GM12873 (cell line): ENCODE measurements around the gene SLC16A5.

Source experiments
- TF ChIP-seq, protein P1 (sequence below): IDR thresholded peaks from 2 replicates; pipeline ENCODE4 v1.5.1; 2012; ENCODE audit warnings: low read depth, mild to moderate bottlenecking, moderate library complexity, low read length, control low read depth; ENCODE audit not compliant: insufficient read depth; ENCODE audit errors: missing control alignments

Gene SLC16A5

DNA sequence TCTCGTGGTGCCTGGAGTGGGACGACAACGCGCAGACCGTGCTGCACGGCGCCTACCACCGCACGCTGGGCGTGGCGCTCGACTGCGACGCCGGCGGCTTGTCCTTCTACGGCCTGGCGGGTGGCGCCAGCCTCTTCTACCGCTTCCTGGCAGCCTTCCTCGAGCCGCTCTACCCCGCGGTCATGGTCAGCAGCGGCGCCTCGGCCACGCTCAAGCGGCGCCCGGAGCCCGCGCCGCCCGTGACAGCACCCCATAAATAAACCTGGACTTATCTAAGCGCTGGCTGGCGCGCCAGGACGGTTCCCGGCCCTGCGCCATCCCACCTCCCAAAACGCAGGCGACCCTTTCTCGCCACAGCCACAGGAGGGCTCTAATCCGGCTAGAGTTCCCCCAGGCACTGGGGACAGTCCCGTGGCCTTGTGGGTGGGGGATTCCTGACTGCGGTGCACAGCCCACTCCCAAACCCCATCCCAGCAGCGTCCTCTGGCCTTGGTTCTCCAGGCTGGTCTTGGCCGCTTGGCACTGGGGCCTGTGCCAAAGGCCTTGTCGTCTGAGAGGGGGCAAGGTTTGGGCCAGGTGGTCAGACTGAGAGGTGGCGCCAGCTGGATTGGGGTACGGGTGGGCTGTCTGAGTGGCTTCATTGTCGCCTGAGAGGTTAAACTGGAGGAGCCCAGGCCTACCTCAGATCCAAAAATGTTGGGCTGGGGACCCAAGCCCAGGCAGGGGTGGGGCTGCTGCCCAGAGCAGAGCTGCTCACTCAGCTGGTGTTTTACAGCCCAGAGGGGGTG is 10.1 kb upstream of the SLC16A5 start:
- TF ChIP-seq, protein P1, sequence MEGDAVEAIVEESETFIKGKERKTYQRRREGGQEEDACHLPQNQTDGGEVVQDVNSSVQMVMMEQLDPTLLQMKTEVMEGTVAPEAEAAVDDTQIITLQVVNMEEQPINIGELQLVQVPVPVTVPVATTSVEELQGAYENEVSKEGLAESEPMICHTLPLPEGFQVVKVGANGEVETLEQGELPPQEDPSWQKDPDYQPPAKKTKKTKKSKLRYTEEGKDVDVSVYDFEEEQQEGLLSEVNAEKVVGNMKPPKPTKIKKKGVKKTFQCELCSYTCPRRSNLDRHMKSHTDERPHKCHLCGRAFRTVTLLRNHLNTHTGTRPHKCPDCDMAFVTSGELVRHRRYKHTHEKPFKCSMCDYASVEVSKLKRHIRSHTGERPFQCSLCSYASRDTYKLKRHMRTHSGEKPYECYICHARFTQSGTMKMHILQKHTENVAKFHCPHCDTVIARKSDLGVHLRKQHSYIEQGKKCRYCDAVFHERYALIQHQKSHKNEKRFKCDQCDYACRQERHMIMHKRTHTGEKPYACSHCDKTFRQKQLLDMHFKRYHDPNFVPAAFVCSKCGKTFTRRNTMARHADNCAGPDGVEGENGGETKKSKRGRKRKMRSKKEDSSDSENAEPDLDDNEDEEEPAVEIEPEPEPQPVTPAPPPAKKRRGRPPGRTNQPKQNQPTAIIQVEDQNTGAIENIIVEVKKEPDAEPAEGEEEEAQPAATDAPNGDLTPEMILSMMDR: peak; percentile 38

- TF ChIP-seq, protein P1: no peak
Measured at GRCh38 chr17:75078284-75079022, 9.3 kb upstream of the SLC16A5 start.

GRCh38 chr17:75079023-75079373 is 8.8 kb upstream of the SLC16A5 start:
- TF ChIP-seq, protein P1: no peak

DNA sequence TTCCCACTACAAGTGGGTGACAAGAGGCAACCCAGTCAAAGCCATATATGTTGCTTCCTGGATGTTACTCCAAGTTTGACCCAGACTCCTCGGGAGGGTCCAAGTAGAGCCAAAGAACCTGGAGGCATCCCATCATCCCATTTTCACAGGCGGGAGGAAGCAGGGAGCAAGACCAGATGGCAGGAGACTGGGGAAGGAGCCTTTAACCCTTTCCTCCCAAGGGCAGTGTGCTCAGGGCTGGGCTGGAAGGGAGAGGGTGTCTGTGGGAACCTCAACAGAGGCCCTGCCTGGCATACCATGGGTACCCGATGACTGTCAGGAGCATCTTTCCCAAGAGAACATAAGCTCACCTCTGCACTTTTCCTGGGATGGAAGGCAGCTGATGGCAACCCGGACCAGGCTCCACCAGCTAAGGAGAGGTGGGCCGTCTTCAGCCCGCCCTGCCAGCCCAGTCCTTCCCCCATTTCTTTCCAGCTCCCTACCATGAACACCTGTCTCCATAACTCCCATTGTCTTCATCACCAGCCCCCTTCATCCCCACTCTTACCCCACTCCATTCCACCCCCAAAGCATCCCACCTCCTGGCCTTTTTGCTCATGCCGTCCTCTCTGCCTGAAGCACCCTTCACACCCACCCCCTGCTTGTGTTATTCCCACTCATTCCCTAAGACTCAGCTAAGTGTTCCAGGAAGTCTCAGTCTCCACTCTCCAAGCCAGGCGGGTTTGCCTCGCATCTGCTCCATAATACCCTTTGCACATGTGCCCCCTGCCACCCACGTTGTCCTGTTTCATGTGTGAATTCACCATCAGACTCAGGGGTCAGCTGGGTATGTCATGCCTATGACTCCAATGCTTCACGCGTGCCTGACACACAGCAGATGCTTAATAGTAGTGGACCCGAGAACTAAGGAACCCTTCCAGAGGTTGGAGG is 5.9 kb upstream of the SLC16A5 start:
- TF ChIP-seq, protein P1: no peak

GRCh38 chr17:75082683-75083082 is 5.1 kb upstream of the SLC16A5 start:
- TF ChIP-seq, protein P1: no peak

- TF ChIP-seq, protein P1: no peak
Measured at GRCh38 chr17:75084039-75084660, 3.6 kb upstream of the SLC16A5 start.
